Pancreas (tissue), 10 donors: ENCODE data around the gene HOXB4. TPM values are rescaled to one million over a fixed set of nuclear protein-coding genes. Genes with fewer than 3 reads are reported as not detected.

ENCODE experiments used
- ATAC-seq, 4 donors: fragments of 200-7000 bp; cut with Tn5 transposase; one replicate each; pipeline versions ENCODE4 v1.8.0 to v1.9.1; 2020; ENCODE audit warnings: mild to moderate bottlenecking in 4 of 4, moderate library complexity in 4 of 4
- DNase-seq, 6 donors: peaks; one replicate each; pipeline ENCODE4 v3.0.0-alpha.2; 2020
- FAIRE-seq: peaks from 2 replicates; lab custom pipeline; 2012; peaks lifted over from hg19 to GRCh38; lab: Jason Lieb, UNC
- H3K27ac ChIP-seq, 4 donors: fragments of 200-600 bp; sonication (generic); 1 replicate in 3 of 4; 2 replicates in 1 of 4; pipeline versions ENCODE4 v1.5.0 to v1.8.0; 2020
- H3K27me3 ChIP-seq, 4 donors: fragments of 200-600 bp; one replicate each; pipeline ENCODE4 v1.8.0; 2021
- H3K36me3 ChIP-seq, 3 donors: fragments of 200-600 bp; sonication (generic) in 1 of 3; one replicate each; pipeline versions ENCODE4 v1.5.0 to v1.8.0; 2020 to 2021
- H3K4me1 ChIP-seq, 3 donors: fragments of 200-600 bp; one replicate each; pipeline ENCODE4 v1.8.0; 2021
- H3K4me3 ChIP-seq, 4 donors: fragments of 200-600 bp; sonication (generic) in 2 of 4; one replicate each; pipeline versions ENCODE4 v1.5.0 to v1.8.0; 2020 to 2021
- H3K9me3 ChIP-seq, 4 donors: fragments of 200-600 bp; one replicate each; pipeline ENCODE4 v1.8.0; 2021
- CTCF ChIP-seq, 4 donors: fragments of 200-600 bp; sonication (generic) in 3 of 4; IDR thresholded peaks; one replicate each; pipeline versions ENCODE4 v1.5.0 to v1.8.0; 2021; ENCODE audit warnings: antibody characterized with exemption in 4 of 4
- WGBS, 2 donors: extraction: QIAGEN DNeasy Blood & Tissue Kit; methylation state at CpG; one replicate each; pipeline ENCODE4 v1.1.7; 2013; 5-methylcytosine and 5-hydroxymethylcytosine counted together
- intact Hi-C, 3 donors: fragments of 100-400 bp; cut with DNase I; formaldehyde crosslinking; loops; one replicate each; pipeline versions ENCODE4 v1.11.1 to v1.14.2; 2022
- polyA plus RNA-seq, 2 donors: library from polyadenylated mRNA; stranded (reverse); fragments of 200-250 nt; gene quantifications; one replicate each; pipeline ENCODE4 v1.2.3, GENCODE V29; 2013
- total RNA-seq, 6 donors: library from RNA; stranded (reverse); fragmentation: NEBNext Ultra II Directional in 4 of 6; extraction: Animal tissue kit (Norgen Biotek cat#: 25700) in 4 of 6; gene quantifications; one replicate each; pipeline versions ENCODE4 v1.2.1 to v1.2.4, GENCODE V29; 2021 to 2023
- donor health status: healthy with polysubstance abuse.
- donor health status: DM: no; HTN: no; CAD: no; lungs with moderate emphysema.
- donor health status: DM: no; HTN: no; CAD: no.
- donor health status: control.
- donor health status: control.
- donor health status: Bipolar disorder and iron deficiency.
- donor health status: DM: yes; HTN: yes; CAD: no.
- donor health status: DM: no; HTN: no; CAD: no.
- donor health status: DM: no; HTN: no; CAD: no.
- donor health status: DM: yes; HTN: yes; CAD: no.

Gene HOXB4
- total and polyA plus RNA-seq, 8 donors = 0.22 to 2.5 (median 0.78) TPM

GRCh38 chr17:48567646-48568354, 10.3 kb downstream of the HOXB4 start:
- no peaks in the 10 kb centered on the region for H3K4me1 ChIP-seq
- ATAC-seq (no peak), FAIRE-seq (no peak), DNase-seq (no peak)
- peaks cover 0 to 27% (median 2%) of the 10 kb centered on the region in 4 donors for H3K27me3 ChIP-seq
- no peak overlapping the region for H3K27ac ChIP-seq
- no peak for TF ChIP-seq CTCF (IDR thresholded peaks at IDR 0.05)
- H3K36me3 ChIP-seq = no peaks in the 10 kb centered on the region
- H3K9me3 ChIP-seq = no peaks in the 10 kb centered on the region
- intact Hi-C loops = no loop called here
- 36 to 45% methylated on average over 2 of the region's 2 CpGs for WGBS, 2 donors
- no peak overlapping the region for H3K4me3 ChIP-seq

GRCh38 chr17:48567209-48567608, 10.9 kb downstream of the HOXB4 start:
- intact Hi-C loops = no loop called here
- no peak for TF ChIP-seq CTCF (IDR thresholded peaks at IDR 0.05)
- 41 to 44% methylated on average over 6 of the region's 6 CpGs for WGBS, 2 donors
- ATAC-seq (no peak), FAIRE-seq (no peak), DNase-seq (no peak)
- H3K4me3 ChIP-seq = no peak overlapping the region
- H3K27me3 ChIP-seq = peaks cover 0 to 28% (median 2%) of the 10 kb centered on the region in 4 donors
- H3K9me3 ChIP-seq = no peaks in the 10 kb centered on the region
- no peaks in the 10 kb centered on the region for H3K4me1 ChIP-seq
- no peaks in the 10 kb centered on the region for H3K36me3 ChIP-seq
- no peak overlapping the region for H3K27ac ChIP-seq

GRCh38 chr17:48566717-48567116, 11.4 kb downstream of the HOXB4 start:
- Histone ChIP-seq H3K9me3 (no peaks in the 10 kb centered on the region), H3K36me3 (no peaks in the 10 kb centered on the region), H3K27ac (no peak overlapping the region), H3K4me3 (no peak overlapping the region), H3K27me3 (peaks cover 0 to 28% (median 2%) of the 10 kb centered on the region in 4 donors), H3K4me1 (no peaks in the 10 kb centered on the region)
- intact Hi-C loops = no loop called here
- no peak for TF ChIP-seq CTCF (IDR thresholded peaks at IDR 0.05)
- no peak for DNase-seq
- 36 to 53% methylated on average over 2 of the region's 2 CpGs for WGBS, 2 donors
- ATAC-seq = no peak
- no peak for FAIRE-seq

GRCh38 chr17:48565925-48566710, 12.0 kb downstream of the HOXB4 start:
- intact Hi-C loops = no loop called here
- H3K9me3 ChIP-seq = no peaks in the 10 kb centered on the region
- no peak overlapping the region for H3K4me3 ChIP-seq
- FAIRE-seq (no peak), ATAC-seq (no peak), DNase-seq (no peak)
- H3K4me1 ChIP-seq = no peaks in the 10 kb centered on the region
- H3K36me3 ChIP-seq = no peaks in the 10 kb centered on the region
- no peak for TF ChIP-seq CTCF (IDR thresholded peaks at IDR 0.05)
- 45 to 54% methylated on average over 4 of the region's 4 CpGs for WGBS, 2 donors
- no peak overlapping the region for H3K27ac ChIP-seq
- peaks cover 0 to 28% (median 2%) of the 10 kb centered on the region in 4 donors for H3K27me3 ChIP-seq
